Common myeloid progenitor, CD34-positive (primary cell): ENCODE measurements around the gene EFNA5.
"Not testable (repeated sequence)": the region's sequence is repeated elsewhere in the genome, so short reads cannot be mapped to it uniquely, and the experiment has no call there.

Experiments
- CTCF ChIA-PET: fragments of 350-600 bp; sonication (Branson Sonifier 250); formaldehyde crosslinking; loops from one replicate; lab custom pipeline; 2021; ENCODE audit warnings: antibody characterized with exemption; lab: Charles Lee
- POLR2A ChIA-PET: fragments of 350-600 bp; sonication (Branson Sonifier 250); formaldehyde crosslinking; loops from one replicate; lab custom pipeline; 2021; ENCODE audit warnings: antibody characterized with exemption; lab: Charles Lee
- DNase-seq, 3 donors: peaks; one replicate each; pipeline versions ENCODE4 v3.0.0 to v3.0.0-alpha.2; 2013
- H3K27ac ChIP-seq, 2 experiments: 1 replicate in 1 of 2; 2 replicates in 1 of 2; pipeline ENCODE4 v1.7.0; 2013; ENCODE audit warnings: inconsistent platforms in 2 of 2, low read length in 2 of 2, mild to moderate bottlenecking in 2 of 2, low read depth in 1 of 2, moderate library complexity in 1 of 2; ENCODE audit not compliant: severe bottlenecking in 2 of 2, insufficient read depth in 1 of 2, poor library complexity in 1 of 2
- H3K27me3 ChIP-seq, 5 experiments: replicated peaks in 2 of 5; 1 replicate in 3 of 5; 2 replicates in 2 of 5; pipeline versions ENCODE4 v1.6.1 to v1.7.0; 2013; ENCODE audit warnings: low read length in 4 of 5, mild to moderate bottlenecking in 2 of 5, moderate library complexity in 2 of 5, inconsistent platforms in 1 of 5; ENCODE audit not compliant: insufficient read depth in 5 of 5, control insufficient read depth in 4 of 5
- H3K36me3 ChIP-seq, 4 experiments: 1 replicate in 2 of 4; 2 replicates in 2 of 4; pipeline versions ENCODE4 v1.6.1 to v1.7.0; 2013; ENCODE audit warnings: low read length in 3 of 4, control low read depth in 1 of 4, mild to moderate bottlenecking in 1 of 4; ENCODE audit not compliant: control insufficient read depth in 4 of 4, insufficient read depth in 4 of 4
- H3K4me1 ChIP-seq, 4 experiments: 1 replicate in 3 of 4; 2 replicates in 1 of 4; pipeline versions ENCODE4 v1.6.1 to v1.7.1; 2013; ENCODE audit warnings: low read length in 3 of 4, mild to moderate bottlenecking in 3 of 4, control low read depth in 1 of 4, inconsistent platforms in 1 of 4, moderate library complexity in 1 of 4; ENCODE audit not compliant: control insufficient read depth in 4 of 4, insufficient read depth in 4 of 4; ENCODE audit errors: control extremely low read depth in 1 of 4
- H3K4me3 ChIP-seq, 7 experiments: 1 replicate in 4 of 7; 2 replicates in 3 of 7; pipeline versions ENCODE4 v1.5.1 to v1.7.0; 2013; ENCODE audit warnings: mild to moderate bottlenecking in 7 of 7, low read length in 6 of 7, moderate library complexity in 6 of 7, inconsistent platforms in 2 of 7, low read depth in 2 of 7, control low read depth in 1 of 7; ENCODE audit not compliant: insufficient read depth in 4 of 7, control insufficient read depth in 1 of 7; ENCODE audit errors: extremely low read depth in 1 of 7
- H3K9me3 ChIP-seq, 5 experiments: 1 replicate in 4 of 5; 2 replicates in 1 of 5; pipeline versions ENCODE4 v1.6.1 to v1.7.1; 2013; ENCODE audit warnings: low read length in 4 of 5, mild to moderate bottlenecking in 2 of 5, inconsistent platforms in 1 of 5, low read depth in 1 of 5, moderate library complexity in 1 of 5; ENCODE audit not compliant: control insufficient read depth in 4 of 5, insufficient read depth in 2 of 5; ENCODE audit errors: control extremely low read depth in 1 of 5
- WGBS: methylation state at CpG from one replicate; pipeline ENCODE4 v1.1.5; 2013; ENCODE audit not compliant: insufficient coverage; 5-methylcytosine and 5-hydroxymethylcytosine counted together

Gene EFNA5

GRCh38 chr5:107457881-107458280 lies 212.9 kb downstream of the EFNA5 start:
- POLR2A ChIA-PET = no interaction called here
- Histone ChIP-seq H3K36me3 (no peaks in the 10 kb centered on the region), H3K4me3 (no peak overlapping the region), H3K27ac (no peak overlapping the region), H3K4me1 (no peaks in the 10 kb centered on the region), H3K9me3 (no peaks in the 10 kb centered on the region), H3K27me3 (peaks cover 0 to 2% (median 0%) of the 10 kb centered on the region in 5 experiments)
- CTCF ChIA-PET = no interaction called here
- no peak for DNase-seq
- no CpG with 5 or more reads among the region's 3 CpGs for WGBS

DNA sequence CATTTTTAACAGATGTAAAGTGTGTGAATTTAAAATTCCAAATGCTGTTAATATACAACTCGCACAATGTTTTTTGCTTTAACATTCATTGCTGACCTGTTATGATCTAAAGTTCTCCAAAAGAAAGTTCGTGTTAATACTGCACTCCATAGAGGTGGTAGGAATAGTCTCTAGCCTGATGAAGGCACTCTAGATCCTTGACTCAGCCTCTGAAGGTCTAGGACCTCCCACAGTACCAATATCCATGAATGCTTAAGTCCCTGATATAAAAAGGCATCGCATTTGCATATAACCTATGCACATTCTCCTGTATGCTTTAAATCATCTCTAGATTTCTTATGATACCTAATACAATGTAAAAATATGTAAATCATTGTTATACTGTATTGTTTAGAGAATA lies 213.6 kb downstream of the EFNA5 start:
- 100% methylated on average over 1 of the region's 3 CpGs for WGBS
- H3K36me3 ChIP-seq = no peaks in the 10 kb centered on the region
- no peak for DNase-seq
- ChIA-PET POLR2A (no interaction called here), CTCF (no interaction called here)
- H3K4me1 ChIP-seq = no peaks in the 10 kb centered on the region
- H3K9me3 ChIP-seq = no peaks in the 10 kb centered on the region
- H3K4me3 ChIP-seq = no peak overlapping the region
- H3K27me3 ChIP-seq = no peaks in the 10 kb centered on the region
- H3K27ac ChIP-seq = no peak overlapping the region

DNA sequence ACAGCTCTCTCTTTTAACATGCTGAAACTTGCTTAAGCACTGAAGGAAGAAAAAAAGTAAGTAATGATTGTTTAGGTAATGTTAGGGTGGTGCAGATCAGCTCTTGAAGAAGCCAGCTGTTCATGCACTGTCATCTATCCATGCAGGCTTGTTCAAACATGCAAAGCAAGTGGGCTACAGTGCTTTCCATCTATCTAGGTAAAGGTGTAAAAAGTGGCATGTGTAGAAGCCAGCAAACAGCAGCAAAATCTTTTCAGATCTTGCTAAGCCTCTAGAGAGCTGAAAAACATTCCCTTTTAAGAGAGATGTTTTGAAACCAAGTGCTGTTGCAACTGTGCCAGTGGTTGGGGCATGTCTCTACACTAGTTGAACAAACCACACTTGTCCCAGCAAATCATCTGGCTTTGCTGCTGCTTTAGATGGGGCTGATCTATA lies 214.4 kb downstream of the EFNA5 start:
- H3K4me3 ChIP-seq = no peak overlapping the region
- DNase-seq = no peak
- H3K9me3 ChIP-seq = no peaks in the 10 kb centered on the region
- no peaks in the 10 kb centered on the region for H3K27me3 ChIP-seq
- ChIA-PET CTCF (no interaction called here), POLR2A (no interaction called here)
- H3K4me1 ChIP-seq = no peaks in the 10 kb centered on the region
- H3K27ac ChIP-seq = no peak overlapping the region
- no peaks in the 10 kb centered on the region for H3K36me3 ChIP-seq

DNA sequence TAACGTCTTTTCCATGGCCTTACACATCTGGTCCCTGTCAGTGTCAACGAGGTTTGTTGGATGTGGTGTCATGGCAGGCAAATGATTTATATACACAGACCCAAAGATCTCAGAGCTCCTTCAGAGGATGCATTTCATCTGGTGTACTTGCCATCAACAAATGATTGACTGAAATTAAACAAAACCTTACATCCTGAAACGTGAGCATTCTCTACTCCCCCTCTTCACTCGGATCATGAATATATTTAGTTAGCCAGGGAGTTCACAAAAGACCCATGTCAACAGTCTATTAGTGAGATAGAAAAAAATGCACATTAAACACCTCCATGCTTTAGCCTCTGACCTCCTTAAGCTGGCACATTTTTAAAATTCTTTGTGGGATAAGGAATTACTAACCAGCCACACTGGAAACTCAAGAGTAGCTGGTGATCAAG lies 215.6 kb downstream of the EFNA5 start:
- no peaks in the 10 kb centered on the region for H3K9me3 ChIP-seq
- no peak overlapping the region for H3K27ac ChIP-seq
- H3K27me3 ChIP-seq = no peaks in the 10 kb centered on the region
- ChIA-PET POLR2A (no interaction called here), CTCF (no interaction called here)
- no peak overlapping the region for H3K4me3 ChIP-seq
- H3K4me1 ChIP-seq = no peaks in the 10 kb centered on the region
- H3K36me3 ChIP-seq = no peaks in the 10 kb centered on the region
- 60% methylated on average over 1 of the region's 4 CpGs for WGBS
- DNase-seq = no peak

DNA sequence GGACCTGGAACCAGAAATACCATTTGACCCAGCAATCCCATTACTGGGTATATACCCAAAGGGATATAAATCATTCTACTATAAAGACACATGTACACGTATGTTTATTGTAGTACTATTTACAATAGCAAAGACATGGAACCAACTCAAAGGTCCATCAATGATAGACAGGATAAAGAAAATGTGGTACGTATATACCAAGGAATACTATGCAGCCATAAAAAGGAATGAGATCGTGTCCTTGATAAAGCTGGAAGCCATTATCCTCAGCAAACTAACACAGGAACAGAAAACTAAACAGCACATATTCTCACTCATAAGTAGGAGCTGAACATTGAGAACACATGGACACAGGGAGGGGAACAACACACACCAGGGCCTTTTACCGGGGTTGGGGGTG lies 218.9 kb downstream of the EFNA5 start:
- POLR2A ChIA-PET, CTCF ChIA-PET, H3K36me3 ChIP-seq, H3K4me1 ChIP-seq, DNase-seq, H3K9me3 ChIP-seq, H3K27me3 ChIP-seq, H3K27ac ChIP-seq, H3K4me3 ChIP-seq: not testable (repeated sequence)
- 100% methylated on average over 1 of the region's 4 CpGs for WGBS

- Histone ChIP-seq H3K27ac (no peak overlapping the region), H3K4me3 (no peak overlapping the region), H3K4me1 (no peaks in the 10 kb centered on the region), H3K36me3 (no peaks in the 10 kb centered on the region), H3K27me3 (peaks cover 0 to 5% (median 0%) of the 10 kb centered on the region in 5 experiments), H3K9me3 (no peaks in the 10 kb centered on the region)
- ChIA-PET CTCF (no interaction called here), POLR2A (no interaction called here)
- no peak for DNase-seq
- 82% methylated on average over 1 of the region's 3 CpGs for WGBS
Measured at GRCh38 chr5:107451028-107451427, 219.7 kb downstream of the EFNA5 start.

- H3K4me1 ChIP-seq = no peaks in the 10 kb centered on the region
- ChIA-PET POLR2A (no interaction called here), CTCF (no interaction called here)
- WGBS = 100% methylated on average over 1 of the region's 3 CpGs
- H3K36me3 ChIP-seq = no peaks in the 10 kb centered on the region
- H3K27me3 ChIP-seq = peaks cover 0 to 6% (median 0%) of the 10 kb centered on the region in 5 experiments
- no peak for DNase-seq
- no peak overlapping the region for H3K27ac ChIP-seq
- H3K9me3 ChIP-seq = no peaks in the 10 kb centered on the region
- no peak overlapping the region for H3K4me3 ChIP-seq
Measured at GRCh38 chr5:107450531-107450930, 220.2 kb downstream of the EFNA5 start.
